ENCODE data around the gene FAM193A.
"Not testable (repeated sequence)": the region's sequence is repeated elsewhere in the genome, so short reads cannot be mapped to it uniquely, and the experiment has no call there.

Gene FAM193A

DNA sequence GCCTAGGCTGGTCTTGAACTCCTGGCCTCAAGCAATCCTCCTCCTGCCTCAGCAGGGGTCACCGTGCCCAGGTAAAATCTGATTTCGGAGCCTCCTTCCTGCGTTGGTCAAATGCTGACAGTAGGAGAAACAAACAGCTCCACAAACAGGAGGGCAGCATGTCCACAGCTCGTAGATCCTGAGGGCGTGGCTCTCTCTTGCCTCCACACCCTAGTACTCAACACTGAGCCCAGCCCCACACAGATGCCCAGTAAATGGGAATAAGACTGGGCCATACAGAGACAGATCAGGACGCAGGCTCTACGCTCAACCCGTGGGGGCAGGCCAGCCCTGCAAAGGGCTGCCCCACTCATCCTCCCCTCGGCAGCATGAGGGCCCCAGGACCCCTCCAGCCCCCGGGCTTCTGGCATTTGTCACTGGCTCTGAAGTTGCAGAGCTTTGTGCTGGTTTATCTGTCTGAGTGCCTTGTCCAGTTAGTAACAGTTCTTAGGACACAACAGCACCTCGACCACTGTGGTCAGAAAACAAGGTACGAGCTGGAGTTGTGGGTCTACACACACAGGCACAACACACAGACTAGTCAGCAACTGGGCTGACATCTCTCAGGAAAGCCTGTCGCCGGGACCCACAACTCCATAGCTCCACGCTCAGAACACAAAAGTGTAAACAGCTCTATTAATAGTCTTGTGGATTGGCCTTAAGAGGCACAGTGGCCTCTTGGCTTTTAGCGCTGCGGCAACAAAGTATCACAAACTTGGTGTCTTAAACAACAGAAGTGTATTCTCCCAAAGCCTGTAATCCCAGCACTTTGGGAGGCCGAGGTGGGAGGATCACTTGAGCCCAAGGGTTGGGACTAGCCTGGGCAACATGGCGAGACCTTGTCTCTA is 214.5 kb downstream of the FAM193A start:
- peaks cover 19% of the 10 kb centered on the region for H3K36me3 ChIP-seq (ENCODE audit: insufficient read depth, low read depth, low read length)
- no peak overlapping the region for H3K9ac ChIP-seq (ENCODE audit: low read depth, low read length)
- 0 out of 2 replicates have a peak, but pooled peaks cover 5% of the 10 kb centered on the region for H3K4me1 ChIP-seq (ENCODE audit: insufficient read depth, low read length)
- no peak overlapping the region for H3K4me3 ChIP-seq (ENCODE audit: low read length)
- H3K27ac ChIP-seq (ENCODE audit: low read length) = no peak overlapping the region
- H3K27me3 ChIP-seq (ENCODE audit: insufficient read depth, low read length) = no peaks in the 10 kb centered on the region
- H3K9me3 ChIP-seq (ENCODE audit: insufficient read depth, low read depth, low read length) = no peaks in the 10 kb centered on the region

DNA sequence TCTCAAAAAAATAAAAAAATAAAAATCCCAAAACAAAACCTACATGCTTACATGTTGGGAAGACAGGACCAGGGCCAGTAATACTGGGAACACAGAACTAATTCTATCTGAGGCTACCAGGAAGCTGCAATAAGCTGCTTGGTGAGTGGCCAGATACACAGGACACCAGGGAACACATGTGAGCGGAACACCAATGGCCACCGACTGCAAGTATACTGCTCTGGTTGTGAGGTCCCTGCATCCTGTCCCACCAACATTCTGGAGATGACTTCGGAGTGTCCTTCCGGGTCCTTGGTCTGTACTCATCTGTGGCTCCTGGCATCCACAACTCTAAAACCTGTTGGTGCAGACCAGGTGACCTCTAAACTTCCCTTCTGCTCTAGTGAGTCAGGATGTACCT is 217.0 kb downstream of the FAM193A start:
- no peaks in the 10 kb centered on the region for H3K27me3 ChIP-seq (ENCODE audit: insufficient read depth, low read length)
- H3K27ac ChIP-seq (ENCODE audit: low read length) = no peak overlapping the region
- H3K4me3 ChIP-seq (ENCODE audit: low read length) = no peak overlapping the region
- peaks cover 9% of the 10 kb centered on the region; the same call in 1 of the 2 replicates for H3K4me1 ChIP-seq (ENCODE audit: insufficient read depth, low read length)
- no peaks in the 10 kb centered on the region for H3K36me3 ChIP-seq (ENCODE audit: insufficient read depth, low read depth, low read length)
- no peaks in the 10 kb centered on the region for H3K9me3 ChIP-seq (ENCODE audit: insufficient read depth, low read depth, low read length)
- no peak overlapping the region for H3K9ac ChIP-seq (ENCODE audit: low read depth, low read length)

DNA sequence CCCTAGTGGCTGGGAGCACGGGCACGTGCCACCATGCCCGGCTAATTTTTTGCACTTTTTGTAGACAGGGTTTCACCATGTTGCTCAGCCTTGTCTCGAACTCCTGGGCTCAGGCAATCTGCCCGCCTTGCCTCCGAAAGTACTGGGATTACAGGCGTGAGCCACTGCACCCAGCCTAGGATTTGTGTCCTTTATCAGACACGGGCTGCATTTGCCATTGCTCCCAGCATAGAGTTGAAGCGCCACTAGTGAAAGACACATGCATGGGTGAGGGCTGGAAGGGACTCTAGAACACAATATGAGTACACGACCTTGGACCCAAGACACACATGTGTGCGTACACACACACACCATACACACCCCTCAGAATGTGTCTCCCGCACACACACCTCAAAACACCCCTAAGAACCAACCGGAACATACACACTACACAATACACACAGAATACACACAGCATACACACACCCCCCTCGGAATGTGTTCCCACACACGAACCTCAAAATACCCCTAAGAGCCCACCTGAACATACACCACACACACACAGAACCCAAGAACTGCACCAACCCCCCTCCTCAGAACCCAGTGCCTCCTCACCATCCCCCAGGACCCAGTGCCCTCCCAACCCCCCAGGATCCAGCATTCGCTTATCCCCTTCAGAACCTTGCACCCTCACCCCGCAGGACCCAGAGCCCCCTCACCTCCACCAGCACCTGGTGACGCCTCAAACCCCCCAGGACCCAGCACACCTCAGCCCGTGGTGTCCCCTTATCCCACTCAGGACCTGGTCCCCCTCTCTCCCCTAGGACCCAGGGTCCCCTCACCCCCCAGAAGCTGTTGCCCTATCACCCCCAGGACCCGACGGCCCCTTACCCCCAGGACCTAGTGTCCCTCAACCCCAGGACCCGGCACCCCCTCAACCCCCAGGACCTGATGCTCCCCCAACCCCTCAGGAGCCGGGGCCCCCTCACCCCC is 218.7 kb downstream of the FAM193A start:
- H3K27me3 ChIP-seq (ENCODE audit: insufficient read depth, low read length) = no peaks in the 10 kb centered on the region
- peaks cover 9% of the 10 kb centered on the region; the same call in 1 of the 2 replicates for H3K4me1 ChIP-seq (ENCODE audit: insufficient read depth, low read length)
- H3K9me3 ChIP-seq (ENCODE audit: insufficient read depth, low read depth, low read length) = no peaks in the 10 kb centered on the region
- peak overlapping the region; percentile 65 for H3K9ac ChIP-seq (ENCODE audit: low read depth, low read length)
- no peak overlapping the region for H3K27ac ChIP-seq (ENCODE audit: low read length)
- no peaks in the 10 kb centered on the region for H3K36me3 ChIP-seq (ENCODE audit: insufficient read depth, low read depth, low read length)
- peak overlapping the region; percentile 72 for H3K4me3 ChIP-seq (ENCODE audit: low read length)

DNA sequence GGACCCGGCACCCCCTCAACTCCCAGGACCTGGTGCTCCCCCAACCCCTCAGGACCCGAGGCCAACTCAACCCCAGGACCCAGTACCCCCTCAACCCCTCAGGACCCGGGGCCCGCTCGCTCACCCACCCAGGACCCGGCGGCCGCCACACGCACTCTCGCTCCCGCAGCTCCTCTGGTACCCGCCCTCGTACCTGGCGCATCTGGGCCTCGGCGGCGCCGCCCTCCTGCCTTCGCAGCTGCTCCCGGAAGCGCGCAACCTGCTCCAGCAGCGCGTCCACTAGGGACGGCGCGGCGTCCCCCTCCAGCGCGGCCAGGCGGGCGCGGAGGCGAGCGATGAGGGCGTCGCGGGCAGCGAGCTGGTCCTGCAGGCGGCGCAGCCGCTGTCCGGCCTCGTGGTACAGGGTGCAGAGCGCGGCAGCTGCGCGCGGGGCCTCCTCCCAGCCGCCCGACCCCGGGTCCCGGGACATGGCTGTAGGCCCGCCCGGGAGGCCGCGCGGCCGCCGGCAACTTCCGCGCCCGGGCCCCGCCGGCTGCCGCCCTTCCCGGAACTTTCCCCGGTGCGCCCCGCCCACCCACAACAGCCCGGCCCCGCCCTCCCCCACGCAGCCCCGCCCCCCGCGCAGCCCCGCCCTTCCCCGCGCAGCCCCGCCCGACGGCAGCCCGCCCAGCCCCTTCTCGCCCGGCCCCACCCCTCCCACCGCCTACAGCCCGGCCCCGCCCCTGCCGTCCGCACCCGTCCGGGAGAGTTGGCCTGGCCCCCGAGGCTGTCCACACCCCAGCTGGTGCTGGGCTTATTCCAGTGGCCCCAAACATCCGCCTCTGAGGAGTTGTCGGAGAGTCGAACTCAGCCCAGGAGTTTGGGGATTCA is 219.6 kb downstream of the FAM193A start, which contains the start of gene TNIP2:
TSS of gene TNIP2 (minus strand) at position 516 of the 870 bp plus-strand sequence. CDS start at position 469, 47 bp downstream.
- Histone ChIP-seq H3K4me1 (ENCODE audit: insufficient read depth, low read length) (peaks cover 9% of the 10 kb centered on the region; the same call in 1 of the 2 replicates), H3K27ac (ENCODE audit: low read length) (no peak within 1 kb of the TSS)

DNA sequence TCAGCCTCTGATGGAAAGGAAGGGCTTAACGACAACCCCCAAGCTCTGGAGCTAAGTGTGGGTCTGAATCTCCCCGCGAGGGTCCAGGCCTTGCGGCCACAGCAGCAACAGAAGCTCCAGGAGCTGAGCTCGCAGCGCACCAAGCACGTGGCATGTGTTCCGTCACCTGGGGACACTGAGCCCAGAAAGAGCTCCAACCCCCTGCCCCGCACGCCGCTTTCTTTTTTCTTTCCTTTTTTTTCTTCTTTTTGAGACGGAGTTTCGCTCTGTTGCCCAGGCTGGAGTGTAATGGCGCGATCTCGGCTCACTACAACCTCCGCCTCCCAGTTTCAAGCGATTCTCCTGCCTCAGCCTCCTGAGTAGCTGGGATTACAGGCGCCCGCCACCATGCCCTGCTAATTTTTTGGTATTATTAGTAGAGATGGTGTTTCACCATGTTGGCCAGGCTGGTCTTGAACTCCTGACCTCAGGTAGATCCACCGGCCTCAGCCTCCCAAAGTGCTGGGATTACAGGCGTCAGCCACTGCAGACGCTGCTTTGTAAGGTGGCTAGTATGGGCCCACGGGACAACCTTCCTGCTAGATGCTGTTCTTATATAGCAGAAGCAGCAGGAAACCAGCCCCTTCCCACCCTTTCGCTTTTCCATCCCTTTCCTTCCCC is 220.4 kb downstream of the FAM193A start:
- H3K4me1 ChIP-seq (ENCODE audit: insufficient read depth, low read length) = peaks cover 9% of the 10 kb centered on the region; the same call in 1 of the 2 replicates
- no peaks in the 10 kb centered on the region for H3K9me3 ChIP-seq (ENCODE audit: insufficient read depth, low read depth, low read length)
- peak overlapping the region; percentile 51; the same call in 1 of the 2 replicates for H3K9ac ChIP-seq (ENCODE audit: low read depth, low read length)
- peak overlapping the region; percentile 50 for H3K4me3 ChIP-seq (ENCODE audit: low read length)
- H3K27ac ChIP-seq (ENCODE audit: low read length) = no peak overlapping the region
- H3K27me3 ChIP-seq (ENCODE audit: insufficient read depth, low read length) = no peaks in the 10 kb centered on the region
- H3K36me3 ChIP-seq (ENCODE audit: insufficient read depth, low read depth, low read length) = no peaks in the 10 kb centered on the region

More for the DNA sequence above, 219.6 kb downstream of the FAM193A start, which contains the start of gene TNIP2:
- no peaks in the 10 kb centered on the region for H3K27me3 ChIP-seq (ENCODE audit: insufficient read depth, low read length)
- peak within 1 kb of the TSS; percentile 72 for H3K4me3 ChIP-seq (ENCODE audit: low read length)
- peak within 1 kb of the TSS; percentile 65 for H3K9ac ChIP-seq (ENCODE audit: low read depth, low read length)
- H3K36me3 ChIP-seq (ENCODE audit: insufficient read depth, low read depth, low read length) = no peaks in the 10 kb centered on the region
- no peaks in the 10 kb centered on the region for H3K9me3 ChIP-seq (ENCODE audit: insufficient read depth, low read depth, low read length)

DNA sequence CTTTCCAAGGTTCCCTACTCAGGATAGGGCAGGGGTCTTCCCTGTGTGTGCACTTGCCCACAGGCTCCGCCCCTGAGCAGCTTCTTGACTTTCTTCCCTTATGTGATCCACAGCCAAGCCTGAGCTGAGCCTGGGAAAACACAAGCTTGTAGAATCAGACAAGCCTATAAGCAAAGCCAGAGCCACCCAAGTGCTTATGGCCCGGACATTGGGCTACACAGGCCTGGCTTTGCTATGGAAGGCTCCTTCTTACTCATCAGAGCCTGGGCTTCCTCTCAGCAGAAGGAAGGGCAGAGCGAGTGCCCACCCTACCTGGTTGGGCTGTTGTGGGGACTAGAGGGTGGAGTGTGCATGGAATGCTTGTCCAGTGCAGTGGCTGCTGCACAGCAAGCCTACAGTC is 221.0 kb downstream of the FAM193A start:
- H3K9ac ChIP-seq (ENCODE audit: low read depth, low read length) = no peak overlapping the region
- H3K36me3 ChIP-seq (ENCODE audit: insufficient read depth, low read depth, low read length) = no peaks in the 10 kb centered on the region
- H3K4me1 ChIP-seq (ENCODE audit: insufficient read depth, low read length) = peaks cover 9% of the 10 kb centered on the region; the same call in 1 of the 2 replicates
- no peak overlapping the region for H3K4me3 ChIP-seq (ENCODE audit: low read length)
- H3K27ac ChIP-seq (ENCODE audit: low read length) = no peak overlapping the region
- H3K27me3 ChIP-seq (ENCODE audit: insufficient read depth, low read length) = no peaks in the 10 kb centered on the region
- no peaks in the 10 kb centered on the region for H3K9me3 ChIP-seq (ENCODE audit: insufficient read depth, low read depth, low read length)

DNA sequence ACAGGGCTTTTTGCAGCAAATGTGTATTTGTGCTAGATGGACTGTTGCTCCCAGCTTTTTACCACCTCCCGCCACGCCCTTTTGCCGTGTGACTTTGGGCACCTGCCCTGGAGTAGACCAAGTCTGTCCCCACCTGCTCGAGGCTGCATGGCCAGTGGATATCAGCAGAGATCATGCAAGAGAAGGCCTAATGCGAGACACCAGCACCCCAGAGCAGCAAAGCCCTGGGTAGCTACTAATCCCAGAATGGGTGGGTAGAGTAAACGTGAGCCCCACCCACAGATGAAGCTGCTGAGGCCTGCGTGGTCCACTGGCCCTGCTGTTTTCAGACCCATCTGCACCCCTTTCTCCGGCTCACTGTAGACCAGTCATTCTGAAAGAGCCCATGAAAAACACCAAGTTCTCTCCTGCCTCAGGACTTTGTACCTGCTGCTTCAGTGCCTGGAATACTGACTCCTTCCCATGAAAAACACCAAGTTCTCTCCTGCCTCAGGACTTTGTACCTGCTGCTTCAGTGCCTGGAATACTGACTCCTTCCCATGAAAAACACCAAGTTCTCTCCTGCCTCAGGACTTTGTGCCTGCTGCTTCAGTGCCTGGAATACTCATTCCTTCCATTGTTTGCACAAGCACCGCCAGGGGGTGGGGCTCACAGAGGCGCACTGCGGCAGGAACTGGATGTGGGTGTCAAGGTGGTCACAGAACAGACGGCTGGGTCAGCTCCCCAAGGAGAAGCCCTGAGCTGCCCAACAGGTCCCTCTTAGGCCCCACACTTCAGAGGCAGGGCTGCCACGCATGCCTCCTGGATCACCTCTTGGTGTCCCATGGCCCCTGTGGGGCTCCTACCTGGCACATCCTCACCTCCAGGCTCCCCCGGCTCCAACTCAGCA is 224.8 kb downstream of the FAM193A start:
- H3K4me1 ChIP-seq (ENCODE audit: insufficient read depth, low read length) = peaks cover 4% of the 10 kb centered on the region; the same call in 1 of the 2 replicates
- peaks cover 4% of the 10 kb centered on the region; the same call in 1 of the 2 replicates for H3K27me3 ChIP-seq (ENCODE audit: insufficient read depth, low read length)
- peak overlapping the region; percentile 21; the same call in 1 of the 2 replicates for H3K9ac ChIP-seq (ENCODE audit: low read depth, low read length)
- H3K27ac ChIP-seq (ENCODE audit: low read length) = no peak overlapping the region
- H3K36me3 ChIP-seq (ENCODE audit: insufficient read depth, low read depth, low read length) = no peaks in the 10 kb centered on the region
- no peak overlapping the region for H3K4me3 ChIP-seq (ENCODE audit: low read length)
- H3K9me3 ChIP-seq (ENCODE audit: insufficient read depth, low read depth, low read length) = no peaks in the 10 kb centered on the region

DNA sequence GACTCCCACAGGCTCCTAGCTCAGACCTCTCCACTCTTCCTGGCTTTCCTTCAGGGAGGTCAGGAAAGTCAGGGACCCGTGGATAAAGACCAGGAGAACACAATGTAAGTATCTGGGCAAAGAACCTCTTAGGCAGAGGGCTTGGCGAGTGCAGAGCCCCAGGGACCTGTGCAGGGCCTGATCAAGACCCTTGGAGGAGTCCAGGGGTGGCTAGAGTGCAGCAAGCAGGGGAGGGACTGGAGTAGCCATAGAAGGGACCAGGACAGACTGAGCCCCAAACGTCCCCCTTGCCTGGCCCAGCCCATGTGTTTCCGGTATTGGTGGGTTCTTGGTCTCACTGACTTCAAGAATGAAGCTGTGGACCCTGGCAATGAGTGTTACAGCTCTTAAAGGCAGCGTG is 225.6 kb downstream of the FAM193A start:
- Histone ChIP-seq H3K9me3 (ENCODE audit: insufficient read depth, low read depth, low read length) (no peaks in the 10 kb centered on the region), H3K27ac (ENCODE audit: low read length) (no peak overlapping the region), H3K4me1 (ENCODE audit: insufficient read depth, low read length) (no peaks in the 10 kb centered on the region; the same call in 1 of the 2 replicates), H3K9ac (ENCODE audit: low read depth, low read length) (no peak overlapping the region), H3K4me3 (ENCODE audit: low read length) (no peak overlapping the region), H3K36me3 (ENCODE audit: insufficient read depth, low read depth, low read length) (no peaks in the 10 kb centered on the region), H3K27me3 (ENCODE audit: insufficient read depth, low read length) (peaks cover 4% of the 10 kb centered on the region; the same call in 1 of the 2 replicates)

DNA sequence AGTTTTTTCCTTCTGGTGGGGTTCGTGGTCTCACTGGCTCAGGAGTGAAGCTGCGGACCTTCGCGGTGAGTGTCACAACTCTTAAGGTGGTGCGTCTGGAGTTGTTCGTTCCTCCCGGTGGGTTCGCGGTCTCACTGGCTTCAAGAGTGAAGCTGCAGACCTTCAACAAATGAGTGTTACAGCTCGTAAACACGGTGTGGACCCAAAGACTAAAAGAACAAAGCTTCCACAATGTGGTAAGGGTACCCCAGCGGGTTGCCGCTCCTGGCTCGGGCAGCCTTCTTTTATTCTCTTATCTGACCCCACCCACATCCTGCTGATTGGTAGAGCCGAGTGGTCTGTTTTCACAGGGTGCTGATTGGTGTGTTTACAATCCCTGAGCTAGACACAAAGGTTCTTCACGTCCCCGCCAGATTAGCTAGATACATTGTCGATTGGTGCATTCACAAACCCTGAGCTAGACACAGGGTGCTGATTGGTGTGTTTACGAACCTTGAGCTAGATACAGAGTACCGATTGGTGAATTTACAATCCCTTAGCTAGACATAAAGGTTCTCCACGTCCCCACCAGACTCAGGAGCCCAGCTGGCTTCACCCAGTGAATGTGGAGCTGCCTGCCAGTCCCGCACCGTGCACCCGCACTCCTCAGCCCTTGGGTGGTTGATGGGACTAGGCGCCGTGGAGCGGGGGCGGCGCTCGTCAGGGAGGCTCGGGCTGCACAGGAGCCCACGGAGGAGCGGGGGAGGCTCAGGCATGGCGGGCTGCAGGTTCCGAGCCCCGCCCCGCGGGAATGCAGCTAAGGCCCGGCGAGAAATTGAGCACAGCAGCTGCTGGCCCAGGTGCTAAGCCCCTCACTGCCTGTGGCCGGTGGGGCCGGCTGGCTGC is 226.3 kb downstream of the FAM193A start:
- not testable (repeated sequence) for H3K9me3 ChIP-seq (ENCODE audit: insufficient read depth, low read depth, low read length); H3K4me1 ChIP-seq (ENCODE audit: insufficient read depth, low read length); H3K9ac ChIP-seq (ENCODE audit: low read depth, low read length); H3K4me3 ChIP-seq (ENCODE audit: low read length); H3K27me3 ChIP-seq (ENCODE audit: insufficient read depth, low read length); H3K36me3 ChIP-seq (ENCODE audit: insufficient read depth, low read depth, low read length); H3K27ac ChIP-seq (ENCODE audit: low read length)

Measured in iPS-20b (cell line).